GM12865 (cell line): ENCODE measurements around the gene SAMD4A.

Source experiments
- DNase-seq: peaks from one replicate; pipeline ENCODE4 v3.0.0; 2010; ENCODE audit warnings: low read depth
- H3K4me3 ChIP-seq: 2 replicates; pipeline ENCODE4 v1.5.1; 2011; ENCODE audit warnings: mild to moderate bottlenecking, low read depth, low read length, control low read depth
- TF ChIP-seq, protein P1 (sequence below): IDR thresholded peaks from 2 replicates; pipeline ENCODE4 v1.5.1; 2011; ENCODE audit warnings: low read length, control low read depth, low read depth, inconsistent platforms; ENCODE audit not compliant: insufficient read depth; ENCODE audit errors: missing control alignments

SAMD4A gene

DNA sequence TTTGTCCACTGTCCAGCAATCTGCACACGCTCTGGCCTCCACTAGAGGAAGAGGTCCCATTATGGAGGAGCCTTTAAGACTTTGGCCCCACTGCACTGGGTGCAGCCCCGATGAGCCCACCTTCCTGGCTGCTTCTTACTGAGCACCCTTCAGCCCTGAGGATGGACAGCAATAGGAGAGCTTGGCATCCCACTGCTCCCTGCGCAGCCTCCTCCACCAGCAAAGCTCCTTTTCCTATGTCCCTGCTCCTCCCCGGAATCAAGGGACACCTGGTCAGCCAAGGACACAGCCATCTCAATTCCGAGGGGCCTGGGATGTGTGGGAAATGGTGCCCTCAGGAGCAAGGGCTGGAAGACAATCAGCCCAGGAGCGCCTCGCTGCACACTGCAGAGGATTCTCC, 241.0 kb downstream of the SAMD4A start:
- no peak for DNase-seq
- no peak overlapping the region for H3K4me3 ChIP-seq
- TF ChIP-seq, protein P1, sequence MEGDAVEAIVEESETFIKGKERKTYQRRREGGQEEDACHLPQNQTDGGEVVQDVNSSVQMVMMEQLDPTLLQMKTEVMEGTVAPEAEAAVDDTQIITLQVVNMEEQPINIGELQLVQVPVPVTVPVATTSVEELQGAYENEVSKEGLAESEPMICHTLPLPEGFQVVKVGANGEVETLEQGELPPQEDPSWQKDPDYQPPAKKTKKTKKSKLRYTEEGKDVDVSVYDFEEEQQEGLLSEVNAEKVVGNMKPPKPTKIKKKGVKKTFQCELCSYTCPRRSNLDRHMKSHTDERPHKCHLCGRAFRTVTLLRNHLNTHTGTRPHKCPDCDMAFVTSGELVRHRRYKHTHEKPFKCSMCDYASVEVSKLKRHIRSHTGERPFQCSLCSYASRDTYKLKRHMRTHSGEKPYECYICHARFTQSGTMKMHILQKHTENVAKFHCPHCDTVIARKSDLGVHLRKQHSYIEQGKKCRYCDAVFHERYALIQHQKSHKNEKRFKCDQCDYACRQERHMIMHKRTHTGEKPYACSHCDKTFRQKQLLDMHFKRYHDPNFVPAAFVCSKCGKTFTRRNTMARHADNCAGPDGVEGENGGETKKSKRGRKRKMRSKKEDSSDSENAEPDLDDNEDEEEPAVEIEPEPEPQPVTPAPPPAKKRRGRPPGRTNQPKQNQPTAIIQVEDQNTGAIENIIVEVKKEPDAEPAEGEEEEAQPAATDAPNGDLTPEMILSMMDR, result no peak

DNA sequence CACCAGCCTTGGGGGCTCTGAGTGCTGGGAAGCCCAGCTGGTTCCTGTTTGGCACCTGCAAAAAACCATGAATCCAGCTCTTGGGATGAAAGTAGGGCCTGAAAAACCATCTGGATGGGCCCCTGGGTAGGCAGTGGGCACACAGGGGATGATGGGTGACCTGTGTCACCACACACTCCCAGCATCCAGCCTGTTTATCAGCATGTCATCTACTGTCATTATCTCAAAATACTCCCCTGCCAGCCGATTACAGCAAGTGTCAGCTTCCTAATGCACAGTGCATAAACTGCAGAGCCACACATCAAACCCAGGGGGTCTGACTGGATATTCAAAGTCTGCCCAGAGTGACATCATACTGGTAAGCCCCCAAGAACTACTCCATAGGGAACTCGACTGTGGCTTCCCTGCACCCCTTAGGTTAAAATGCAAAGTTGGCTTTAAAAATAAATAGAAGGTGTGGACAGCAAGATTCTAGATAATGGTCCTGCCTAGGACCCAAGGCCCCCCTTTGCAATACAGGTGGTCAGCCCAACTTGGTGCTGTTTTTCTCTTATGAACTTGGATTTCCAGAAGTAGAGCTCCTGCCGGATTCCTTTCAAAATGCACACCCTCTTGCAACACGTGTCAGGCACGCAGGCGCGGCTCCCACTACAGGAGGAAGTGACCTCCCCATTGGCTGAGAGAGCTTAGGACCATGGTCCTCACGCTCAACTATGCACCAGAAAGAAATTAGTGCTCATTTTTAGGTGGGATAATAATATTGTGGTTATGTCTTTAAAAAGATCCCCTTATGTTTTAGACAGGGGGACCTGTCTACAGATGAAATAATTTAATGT, 241.6 kb downstream of the SAMD4A start:
- TF ChIP-seq, protein P1, result no peak
- no peak for DNase-seq
- H3K4me3 ChIP-seq, result no peak overlapping the region

DNA sequence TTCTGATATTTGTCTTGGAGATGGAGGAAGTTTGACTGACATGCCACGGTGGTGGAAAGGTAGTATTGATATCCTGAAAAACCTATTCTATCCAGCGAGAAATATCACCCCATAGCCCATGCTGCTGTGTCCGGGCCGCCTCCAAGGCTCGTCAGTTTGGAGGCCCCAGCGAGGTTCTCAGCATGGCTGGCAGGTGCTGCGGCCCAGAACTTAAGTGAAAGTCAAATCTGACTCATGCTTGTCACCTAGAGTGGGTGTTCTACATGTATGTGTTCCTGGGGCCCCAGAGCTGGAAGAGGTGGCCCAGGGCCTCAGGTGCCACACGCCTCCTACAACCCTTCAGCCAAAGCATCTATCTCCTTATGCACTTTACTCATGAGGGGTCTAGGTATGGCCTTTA, 242.8 kb downstream of the SAMD4A start:
- TF ChIP-seq, protein P1, result no peak
- DNase-seq, result peak; percentile 55
- H3K4me3 ChIP-seq, result no peak overlapping the region

DNA sequence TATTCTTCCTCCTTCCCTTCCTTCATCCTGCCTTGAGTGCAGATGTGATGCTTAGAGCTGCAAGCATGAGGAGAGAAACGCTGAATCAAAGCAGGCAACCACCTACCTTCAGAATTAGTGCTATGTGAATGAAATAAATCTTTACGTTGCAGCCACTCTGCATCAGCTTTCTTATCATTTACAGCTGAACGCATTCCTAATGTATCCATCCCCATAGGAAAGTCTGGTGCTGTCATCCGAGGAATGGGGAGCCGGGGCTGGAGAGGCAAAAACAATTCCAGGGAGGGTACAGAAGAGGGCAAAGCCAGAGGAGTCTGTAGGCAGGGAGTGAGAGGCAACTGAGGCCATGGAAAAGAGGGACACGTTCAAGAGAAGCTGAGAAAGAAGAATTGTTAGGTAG, 245.7 kb downstream of the SAMD4A start:
- no peak overlapping the region for H3K4me3 ChIP-seq
- TF ChIP-seq, protein P1, result no peak
- DNase-seq, result no peak

DNA sequence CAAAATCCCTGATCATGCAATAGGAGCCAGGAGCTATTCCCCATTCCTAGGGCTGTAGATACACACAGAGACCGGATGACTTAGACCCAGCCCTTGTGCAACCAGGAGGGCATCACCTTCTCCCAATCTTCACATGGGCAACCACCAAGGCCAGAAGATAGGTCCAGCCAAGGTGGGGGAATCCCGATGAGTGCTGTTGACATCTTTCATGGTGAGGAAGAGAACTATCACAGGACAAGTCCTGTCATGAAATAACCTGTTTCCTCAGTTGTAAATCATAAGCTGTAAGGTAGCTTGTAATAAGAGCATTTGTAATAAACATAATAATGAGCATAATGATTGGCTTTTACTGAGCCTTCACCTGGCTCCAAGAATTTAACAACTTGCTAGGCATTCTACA, 246.2 kb downstream of the SAMD4A start:
- TF ChIP-seq, protein P1, result no peak
- H3K4me3 ChIP-seq, result no peak overlapping the region
- DNase-seq, result no peak

DNA sequence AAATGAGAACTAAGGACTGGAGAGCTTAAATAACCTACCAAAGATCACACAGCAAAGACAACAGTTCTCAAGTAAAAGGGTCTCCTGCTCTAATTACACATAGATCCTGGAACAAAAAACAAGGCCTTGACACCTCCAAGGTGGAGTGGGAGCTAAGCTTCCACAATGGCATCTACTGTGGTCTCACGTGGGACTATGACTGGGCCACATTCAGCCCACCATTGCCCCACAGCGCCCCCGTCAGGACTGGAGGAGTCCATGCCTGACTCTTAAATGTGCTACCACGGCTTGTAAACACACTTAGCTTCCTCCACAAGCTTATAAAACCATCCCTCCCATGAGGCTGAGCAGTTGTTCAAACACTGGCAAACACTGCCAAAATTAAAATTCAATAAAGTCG, 247.1 kb downstream of the SAMD4A start:
- H3K4me3 ChIP-seq, result no peak overlapping the region
- DNase-seq, result peak; percentile 35
- TF ChIP-seq, protein P1, result peak; percentile 33

DNA sequence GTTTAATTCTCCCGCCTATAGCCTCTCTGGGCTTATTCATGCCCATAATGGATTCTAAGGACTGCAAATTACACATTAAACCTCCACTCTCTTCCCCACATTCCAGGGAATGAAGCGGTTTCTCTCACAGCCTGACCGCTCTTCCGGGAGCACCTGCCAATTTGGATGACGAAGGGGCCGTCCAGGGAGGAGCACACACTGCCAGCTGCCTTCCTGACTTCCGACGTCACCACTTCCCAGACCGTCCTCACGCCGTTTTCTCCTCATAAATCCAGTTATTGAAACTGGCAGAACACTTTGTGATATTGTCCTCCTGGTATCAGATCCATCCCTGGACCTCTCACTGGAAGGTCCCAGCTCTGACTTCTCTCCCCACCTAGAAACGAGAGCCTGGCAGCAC, 248.1 kb downstream of the SAMD4A start:
- H3K4me3 ChIP-seq, result no peak overlapping the region
- TF ChIP-seq, protein P1, result no peak

More for the DNA sequence above, 248.1 kb downstream of the SAMD4A start:
- no peak for DNase-seq
